ENCODE results near the gene CAST. TPM values are rescaled to one million over a fixed set of nuclear protein-coding genes. Genes with fewer than 3 reads are reported as not detected.

CAST gene
- total RNA-seq, 1 experiment from 2014 or later: 52.3 TPM

GRCh38 chr5:96714450-96714849 lies 52.3 kb downstream of the CAST start:
- Histone ChIP-seq H3K18ac (ENCODE audit: insufficient read length, low read depth, low read length) (no peak overlapping the region), H3K9ac (ENCODE audit: extremely low read depth, insufficient read length, low read length) (no peak overlapping the region), H3K27ac (ENCODE audit: insufficient read length, low read depth, low read length) (no peak overlapping the region), H3K4me2 (ENCODE audit: insufficient read depth, insufficient read length, low read length) (no peak overlapping the region), H2BK12ac (ENCODE audit: insufficient read length, low read depth, low read length) (no peak overlapping the region), H4K91ac (ENCODE audit: insufficient read length, low read depth, low read length) (no peak overlapping the region), H3T11ph (ENCODE audit: low read length) (no peak overlapping the region), H3K79me2 (ENCODE audit: insufficient read depth, low read length) (no peaks in the 10 kb centered on the region), H2AFZ (ENCODE audit: low read length) (no peak overlapping the region), H2BK15ac (ENCODE audit: low read depth, low read length) (no peak overlapping the region), H4K8ac (replicated peaks; ENCODE audit: insufficient read length, low read depth, low read length) (no peak overlapping the region), H3K23me2 (ENCODE audit: insufficient read length, low read depth, low read length, poor library complexity, severe bottlenecking) (no peaks in the 10 kb centered on the region), H3K23ac (ENCODE audit: insufficient read length, low read depth, low read length) (no peak overlapping the region), H3K79me1 (ENCODE audit: insufficient read depth, low read depth, low read length, poor library complexity, severe bottlenecking) (no peaks in the 10 kb centered on the region), H4K5ac (ENCODE audit: insufficient read length, low read depth, low read length) (no peak overlapping the region), H3K14ac (ENCODE audit: insufficient read depth, low read length) (peak overlapping the region; percentile 44; the same call in 1 of the 2 replicates), H3K27me3 (ENCODE audit: insufficient read depth, low read length) (no peaks in the 10 kb centered on the region), H3K4me1 (ENCODE audit: insufficient read depth, low read length) (no peaks in the 10 kb centered on the region), H3K4ac (ENCODE audit: low read depth, low read length) (no peak overlapping the region; the same call in 1 of the 2 replicates), H3K56ac (ENCODE audit: insufficient read length, low read depth, low read length) (no peak overlapping the region), H3K9me3 (ENCODE audit: control insufficient read depth, low read depth, low read length) (no peaks in the 10 kb centered on the region), H2AK5ac (ENCODE audit: insufficient read length, low read length) (no peak overlapping the region), H2BK5ac (ENCODE audit: insufficient read length, low read length) (no peak overlapping the region), H2BK120ac (ENCODE audit: low read depth, low read length, poor library complexity, severe bottlenecking) (no peak overlapping the region), H4K20me1 (ENCODE audit: control insufficient read depth, insufficient read depth, insufficient read length) (no peaks in the 10 kb centered on the region), H2BK20ac (ENCODE audit: low read depth, low read length, poor library complexity, severe bottlenecking) (no peak overlapping the region)
- no peak for DNase-seq
- Mint-ChIP-seq H3K27ac (peak overlapping the region in 2 of 3 experiments; percentile 36 to 69; a peak in 2 of 7 replicates), H3K27me3 (ENCODE audit: low read depth) (no peaks in the 10 kb centered on the region), H3K4me3 (no peak overlapping the region), H3K36me3 (ENCODE audit: insufficient read depth in 1 of 3, low read depth in 3 of 3) (no peaks in the 10 kb centered on the region), H3K4me1 (peaks cover 17% of the 10 kb centered on the region in 2 experiments), H3K9me3 (no peaks in the 10 kb centered on the region)
- TF ChIP-seq, protein P1, sequence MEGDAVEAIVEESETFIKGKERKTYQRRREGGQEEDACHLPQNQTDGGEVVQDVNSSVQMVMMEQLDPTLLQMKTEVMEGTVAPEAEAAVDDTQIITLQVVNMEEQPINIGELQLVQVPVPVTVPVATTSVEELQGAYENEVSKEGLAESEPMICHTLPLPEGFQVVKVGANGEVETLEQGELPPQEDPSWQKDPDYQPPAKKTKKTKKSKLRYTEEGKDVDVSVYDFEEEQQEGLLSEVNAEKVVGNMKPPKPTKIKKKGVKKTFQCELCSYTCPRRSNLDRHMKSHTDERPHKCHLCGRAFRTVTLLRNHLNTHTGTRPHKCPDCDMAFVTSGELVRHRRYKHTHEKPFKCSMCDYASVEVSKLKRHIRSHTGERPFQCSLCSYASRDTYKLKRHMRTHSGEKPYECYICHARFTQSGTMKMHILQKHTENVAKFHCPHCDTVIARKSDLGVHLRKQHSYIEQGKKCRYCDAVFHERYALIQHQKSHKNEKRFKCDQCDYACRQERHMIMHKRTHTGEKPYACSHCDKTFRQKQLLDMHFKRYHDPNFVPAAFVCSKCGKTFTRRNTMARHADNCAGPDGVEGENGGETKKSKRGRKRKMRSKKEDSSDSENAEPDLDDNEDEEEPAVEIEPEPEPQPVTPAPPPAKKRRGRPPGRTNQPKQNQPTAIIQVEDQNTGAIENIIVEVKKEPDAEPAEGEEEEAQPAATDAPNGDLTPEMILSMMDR (conservative IDR thresholded peaks at IDR 0.05): no peak

Measured in H9 (cell line).